ENCODE measurements around the gene CPNE6. TPM values are rescaled to one million over a fixed set of nuclear protein-coding genes. Genes with fewer than 3 reads are reported as not detected.

The CPNE6 gene
- total and polyA plus RNA-seq, 2 of the 13 experiments (the other 11 are each of a cell fraction or from before 2014, with no cell fraction given) = not detected

- TF ChIP-seq CSRNP2 (CRISPR knock-in tag; conservative IDR thresholded peaks at IDR 0.05; ENCODE audit: low read depth) (no peak), ZMYM2 (CRISPR knock-in tag; IDR thresholded peaks at IDR 0.05) (peak; percentile 95), PHF20 (CRISPR knock-in tag; IDR thresholded peaks at IDR 0.05) (no peak), DBP (CRISPR knock-in tag; IDR thresholded peaks at IDR 0.05; ENCODE audit: not compliant biosample characterization) (peak; percentile 90), SP2 (CRISPR knock-in tag; IDR thresholded peaks at IDR 0.05) (peak; percentile 63), NFRKB (IDR thresholded peaks at IDR 0.05) (no peak), CSRNP1 (CRISPR knock-in tag; IDR thresholded peaks at IDR 0.05) (peak; percentile 99), ZBTB49 (CRISPR knock-in tag; IDR thresholded peaks at IDR 0.05; ENCODE audit: borderline replicate concordance) (no peak; the same call in 1 of the 2 replicates), HOXA9 (CRISPR knock-in tag; IDR thresholded peaks at IDR 0.05; ENCODE audit: borderline replicate concordance) (no peak), PAX8 (CRISPR knock-in tag; IDR thresholded peaks at IDR 0.05; ENCODE audit: borderline replicate concordance) (peak; percentile 97; the same call in 1 of the 2 replicates), ZSCAN5A (CRISPR knock-in tag; IDR thresholded peaks at IDR 0.05; ENCODE audit: borderline replicate concordance) (peak; percentile 95; the same call in 1 of the 2 replicates), ZNF337 (CRISPR knock-in tag; IDR thresholded peaks at IDR 0.05; ENCODE audit: borderline replicate concordance, low read depth) (peak; percentile 78), YEATS4 (CRISPR knock-in tag; IDR thresholded peaks at IDR 0.05; ENCODE audit: borderline replicate concordance) (peak; percentile 100), KDM2A (CRISPR knock-in tag; IDR thresholded peaks at IDR 0.05; ENCODE audit: borderline replicate concordance, low read depth) (peak; percentile 99), CBFB (CRISPR knock-in tag; IDR thresholded peaks at IDR 0.05) (peak; percentile 98), HOXA3 (CRISPR knock-in tag; IDR thresholded peaks at IDR 0.05) (peak; percentile 98), PRDM4 (CRISPR knock-in tag; IDR thresholded peaks at IDR 0.05; ENCODE audit: borderline replicate concordance) (peak; percentile 92)
Measured at GRCh38 chr14:24113801-24114531, 42.6 kb downstream of the CPNE6 start (continued).

All from HepG2 (cell line).